GM19452 (cell line): Measurements from ENCODE around the gene LRCH3.

Experiments
- ATAC-seq: cut with Tn5 transposase; IDR thresholded peaks from one replicate; pipeline ENCODE4 v1.9.1; 2021; ENCODE audit not compliant: unreplicated experiment

The LRCH3 gene

DNA sequence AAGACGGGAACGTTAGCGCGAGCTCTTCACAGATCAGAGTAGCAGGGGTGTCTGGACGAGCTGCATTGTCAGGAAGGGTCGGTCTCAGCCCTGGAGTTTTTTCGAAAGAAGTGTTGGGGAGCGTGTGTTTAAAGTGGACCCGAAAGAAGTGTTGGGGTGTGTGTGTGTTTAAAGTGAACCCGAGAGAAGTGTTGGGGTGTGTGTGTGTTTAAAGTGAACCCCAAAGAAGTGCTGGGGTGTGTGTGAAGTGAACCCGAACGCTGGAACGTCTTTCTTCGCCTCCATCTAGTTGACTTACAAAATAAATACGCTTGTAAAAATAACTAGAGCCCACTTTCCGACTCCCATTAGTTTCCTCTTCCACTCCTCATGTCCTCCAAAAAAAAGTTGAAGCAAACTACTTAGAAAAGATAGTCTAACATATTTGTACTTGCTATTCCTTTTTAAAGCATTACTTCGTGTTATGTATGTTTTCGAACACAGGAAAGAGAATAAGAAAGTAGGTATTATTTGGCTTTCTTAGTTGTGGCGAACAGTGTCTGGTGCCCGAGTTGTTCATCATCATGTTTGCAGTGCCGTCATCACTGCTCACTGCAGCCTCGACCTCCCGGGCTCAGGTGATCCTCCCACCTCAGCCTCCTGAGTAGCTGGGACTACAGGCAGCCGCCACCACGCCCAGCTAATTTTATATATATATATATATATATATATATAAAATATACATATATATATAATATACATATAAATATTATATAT, 1.0 kb downstream of the LRCH3 start:
- peak; percentile 17 for ATAC-seq

DNA sequence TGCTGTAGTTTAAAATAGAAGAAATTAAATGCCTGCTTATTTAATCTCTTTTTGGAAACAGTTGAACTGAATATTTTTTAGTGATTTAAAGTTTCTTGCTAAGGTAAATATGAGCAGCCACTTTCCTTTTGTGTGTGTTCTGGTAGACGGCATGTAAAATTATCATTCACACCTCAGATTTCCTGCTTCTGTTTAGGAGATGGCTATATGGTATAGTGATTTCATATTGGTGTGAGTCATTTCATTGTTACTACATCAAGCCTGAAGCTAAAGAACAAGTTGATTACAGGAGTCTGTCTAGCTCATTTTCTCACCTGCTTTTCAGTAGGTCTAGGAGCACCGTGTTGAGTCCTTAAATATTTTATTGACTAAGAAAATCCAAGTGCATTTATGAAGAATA, 2.2 kb downstream of the LRCH3 start:
- no peak for ATAC-seq

DNA sequence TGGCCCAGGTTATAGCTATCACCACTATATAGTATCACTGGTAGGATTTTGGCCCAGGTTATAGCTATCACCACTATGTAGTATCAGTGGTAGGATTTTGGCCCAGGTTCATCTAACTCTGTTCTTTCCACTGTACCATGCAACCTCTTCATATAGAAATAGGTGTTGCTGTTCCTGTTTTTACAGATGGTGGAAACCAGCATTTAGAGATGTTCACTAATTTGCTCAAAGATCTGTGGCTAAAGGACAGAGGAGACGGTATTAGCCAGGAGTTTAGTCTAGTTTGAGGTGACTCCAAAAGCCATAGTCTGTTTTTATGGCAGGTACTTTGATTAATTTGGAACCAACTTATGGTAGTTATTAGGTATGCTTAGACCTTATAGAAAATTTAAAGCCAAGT, 3.1 kb downstream of the LRCH3 start:
- no peak for ATAC-seq

DNA sequence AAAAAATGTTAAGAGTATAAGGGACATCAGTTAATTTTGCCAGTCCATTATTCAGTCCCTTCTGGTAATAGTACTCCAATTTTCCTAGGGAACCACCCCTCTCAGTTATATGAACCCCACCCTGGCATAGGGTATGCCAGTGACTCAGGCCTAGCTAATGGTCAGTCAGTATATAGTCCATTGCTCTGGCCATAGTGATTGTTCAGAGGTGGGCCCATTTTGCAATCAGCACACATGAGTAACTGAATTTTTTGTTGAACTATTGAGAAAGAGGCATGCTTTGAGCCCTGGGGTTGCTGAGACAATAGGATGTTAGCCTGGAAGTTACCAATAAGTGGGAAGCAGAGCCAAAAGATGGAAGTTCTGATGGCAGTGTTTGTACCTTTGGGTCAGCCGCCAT, 4.1 kb downstream of the LRCH3 start:
- no peak for ATAC-seq

DNA sequence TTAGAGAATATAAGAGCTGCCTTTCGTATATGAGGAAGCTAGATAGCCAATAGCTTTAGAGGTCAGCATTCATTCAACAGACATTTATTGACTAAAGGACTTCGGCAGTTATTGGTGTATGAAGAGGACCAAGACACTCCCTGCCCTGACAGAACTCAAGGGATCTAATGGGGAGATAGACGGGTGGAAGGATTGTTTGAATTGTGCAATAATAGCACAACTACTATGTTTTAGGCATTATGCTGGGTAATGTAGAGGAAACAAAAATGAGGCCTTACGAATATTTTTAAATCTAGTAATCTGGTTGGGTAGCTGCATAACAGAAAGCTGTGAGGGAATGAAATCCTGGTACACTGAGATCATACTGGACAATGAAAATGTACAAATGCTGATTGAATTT, 5.0 kb downstream of the LRCH3 start:
- ATAC-seq: no peak

DNA sequence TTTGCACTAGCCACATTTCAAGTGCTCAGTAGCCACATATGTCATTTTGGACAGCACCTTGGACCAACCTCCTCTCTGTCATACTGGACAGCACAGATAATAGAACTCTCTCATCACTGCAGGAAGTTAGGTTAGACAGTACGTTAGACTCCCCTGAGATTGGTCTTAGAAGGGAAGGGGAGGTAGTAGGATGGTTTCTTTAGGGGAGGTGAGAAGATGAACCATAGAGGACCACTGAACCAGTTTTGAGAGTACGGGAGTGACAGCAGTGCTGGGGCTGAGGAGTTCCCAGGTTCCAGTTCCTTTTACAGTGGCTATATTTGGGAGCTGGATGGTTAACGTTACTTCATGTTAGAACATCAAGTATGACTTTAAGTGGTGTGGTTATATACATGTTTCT, 7.8 kb downstream of the LRCH3 start:
- ATAC-seq: peak; percentile 44

DNA sequence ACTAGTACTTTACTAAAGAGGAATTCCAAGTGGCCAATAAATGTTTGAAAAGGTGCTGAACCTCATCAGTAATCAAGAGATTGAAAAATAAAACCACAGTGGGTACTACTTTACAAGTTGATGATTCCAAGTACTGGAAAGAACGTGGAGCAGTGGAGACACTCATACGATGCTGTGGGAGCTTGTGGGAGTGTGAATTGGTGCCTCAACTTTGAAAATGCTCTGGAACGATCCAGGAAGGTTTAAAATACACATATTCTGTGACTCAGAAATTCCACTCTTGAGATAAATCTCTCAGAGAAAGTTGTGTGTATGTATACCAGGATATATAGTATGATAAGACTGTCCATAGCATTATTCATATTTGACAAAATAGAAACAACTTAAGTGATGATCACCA, 9.3 kb downstream of the LRCH3 start:
- no peak for ATAC-seq

DNA sequence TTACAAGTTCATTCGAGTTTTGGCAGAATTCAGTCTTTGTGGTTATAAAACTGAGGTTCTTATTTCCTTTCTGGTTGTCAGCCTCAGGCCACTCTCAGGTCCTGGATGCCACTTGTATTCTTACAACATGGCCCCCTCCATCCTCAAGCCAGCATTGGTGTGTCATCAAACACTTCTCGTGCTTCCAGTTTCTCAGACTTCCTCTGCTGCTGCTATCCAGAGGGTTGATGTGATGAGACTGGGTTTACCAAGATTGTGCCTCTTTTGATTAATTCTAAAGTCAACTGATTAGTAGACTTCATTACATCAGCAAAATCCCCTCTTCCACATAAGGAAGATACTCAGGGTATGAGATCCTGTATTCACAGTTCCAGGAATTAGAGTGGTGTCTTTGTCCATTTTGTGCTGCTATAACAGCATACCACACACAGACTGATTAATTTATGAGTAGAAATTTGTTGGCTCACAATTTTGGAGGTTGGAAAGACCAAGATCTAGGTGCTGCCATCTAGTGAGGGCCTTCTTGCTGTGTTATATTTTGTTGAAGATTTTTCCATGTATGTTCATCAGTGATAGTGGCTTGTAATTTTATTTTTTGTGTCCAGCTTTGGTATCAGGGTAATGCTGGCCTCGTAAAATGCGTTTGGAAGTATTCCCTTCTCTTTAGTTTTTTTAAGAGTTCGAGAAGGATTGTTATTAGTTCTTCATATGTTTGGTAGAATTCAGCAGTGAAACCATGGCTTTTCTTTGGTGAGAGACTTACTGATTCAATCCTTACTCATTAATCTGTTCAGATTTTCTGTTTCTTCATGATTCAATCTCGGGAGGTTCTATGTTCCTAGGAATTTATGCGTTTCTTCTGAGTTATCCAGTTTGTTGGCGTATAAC, 11.1 kb downstream of the LRCH3 start:
- peak; percentile 57 for ATAC-seq

DNA sequence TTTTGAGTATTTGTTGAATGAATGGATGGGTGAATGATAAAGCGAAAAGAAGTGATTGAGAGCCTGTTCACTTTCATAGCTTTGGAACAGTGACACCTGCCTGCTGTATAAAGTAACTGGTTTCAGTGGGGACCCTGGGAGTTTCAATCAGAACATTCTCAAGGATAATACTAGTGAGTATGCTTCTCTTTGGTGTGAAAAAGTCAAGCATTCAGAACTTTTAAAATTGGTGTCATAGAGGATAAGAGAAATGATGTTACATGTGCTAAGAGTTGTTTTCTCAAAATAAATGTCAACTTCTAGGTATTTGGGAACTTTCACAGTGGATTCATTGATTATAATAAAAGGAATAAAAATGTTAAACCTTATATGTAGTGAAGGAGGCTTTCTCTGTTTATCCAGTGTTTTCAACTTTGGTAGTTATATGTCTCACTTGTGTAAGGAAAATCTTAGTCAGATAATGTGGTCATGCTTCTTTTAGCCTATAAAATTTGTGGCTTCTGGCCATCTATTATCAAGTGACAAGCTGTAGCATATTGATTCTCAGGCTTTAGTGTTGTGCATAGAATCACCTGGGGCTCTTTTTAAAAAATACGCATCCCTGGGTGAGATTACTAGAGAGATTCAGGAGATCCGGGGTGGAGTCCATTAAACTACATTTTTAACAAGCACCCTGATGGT, 11.9 kb downstream of the LRCH3 start:
- no peak for ATAC-seq

DNA sequence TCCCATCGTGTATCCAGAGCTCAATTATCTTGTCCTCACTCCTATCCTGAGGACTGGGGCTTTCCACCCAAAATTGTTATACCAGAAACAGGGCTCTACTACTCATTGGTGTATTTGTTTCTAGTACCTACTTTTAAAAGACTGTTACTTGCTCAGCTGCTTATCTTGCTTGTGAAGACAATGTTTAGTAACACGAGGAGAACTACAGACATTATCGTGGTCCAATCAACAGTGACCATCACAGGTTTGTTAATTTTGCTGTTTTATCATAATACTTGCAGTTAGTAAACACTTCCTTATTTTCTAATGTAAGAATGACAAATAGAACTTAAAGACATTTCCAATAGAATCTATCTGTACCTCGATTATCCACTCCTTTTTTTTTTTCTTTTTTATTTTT, 13.5 kb downstream of the LRCH3 start:
- no peak for ATAC-seq

DNA sequence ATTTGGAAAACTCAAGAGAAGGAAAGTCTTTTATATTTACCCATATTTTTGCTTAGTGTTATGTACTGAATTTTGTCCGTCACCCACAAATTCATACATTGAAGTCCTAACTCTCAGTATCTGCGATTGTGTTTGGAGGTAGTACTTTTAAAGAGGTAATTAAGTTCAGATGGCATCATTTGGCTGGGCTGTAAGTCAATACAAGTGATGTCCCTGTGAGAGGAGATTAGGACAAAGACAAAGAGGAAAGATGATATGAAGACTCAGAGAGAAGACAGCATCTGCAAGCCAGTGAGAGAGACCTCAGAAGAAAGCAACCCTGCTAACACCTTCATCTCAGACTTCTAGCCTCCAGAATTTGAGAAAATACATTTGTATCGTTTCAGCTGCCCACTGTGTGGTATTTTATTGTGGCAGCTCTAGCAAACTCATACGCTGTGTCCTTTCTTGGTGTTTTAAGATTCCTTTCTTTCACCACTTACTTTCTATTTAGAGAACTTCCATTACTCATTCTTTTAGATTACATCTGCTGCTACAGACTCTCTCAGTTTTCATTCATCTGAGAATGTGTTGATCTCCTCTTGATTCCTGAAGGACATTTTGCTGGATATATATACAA, 17.0 kb downstream of the LRCH3 start:
- no peak for ATAC-seq

DNA sequence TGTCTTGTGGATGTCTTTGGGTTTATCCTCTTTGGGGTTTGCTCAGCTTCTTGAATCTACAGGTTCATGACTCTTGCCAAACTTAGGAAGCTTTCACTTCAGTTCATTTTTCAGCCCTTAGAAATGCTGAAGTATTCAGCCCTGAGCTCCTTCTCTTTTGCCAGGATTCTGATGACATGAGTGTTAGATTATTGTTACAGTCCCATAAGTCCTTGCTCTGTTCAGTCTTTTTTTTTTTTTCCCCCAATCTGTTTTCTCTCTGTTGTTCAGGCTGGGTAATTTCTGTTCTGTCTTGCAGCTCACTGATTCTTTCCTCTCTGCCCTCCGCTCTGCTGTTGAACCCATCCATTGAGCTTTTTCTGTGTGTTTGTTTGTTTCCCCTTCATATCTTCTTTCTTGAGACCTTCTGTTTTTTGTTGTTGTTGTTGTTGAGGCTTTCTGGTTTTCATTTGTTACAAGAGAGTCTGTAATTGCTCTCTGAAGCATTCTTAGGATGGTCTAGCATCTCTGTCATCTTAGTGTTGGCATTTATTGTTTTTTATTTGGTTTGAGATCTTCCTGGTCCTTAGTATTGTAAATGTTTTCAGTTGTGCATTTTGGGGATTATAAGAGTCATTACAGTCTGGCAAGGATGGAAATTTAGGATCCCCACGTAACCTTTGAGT, 18.4 kb downstream of the LRCH3 start:
- no peak for ATAC-seq

DNA sequence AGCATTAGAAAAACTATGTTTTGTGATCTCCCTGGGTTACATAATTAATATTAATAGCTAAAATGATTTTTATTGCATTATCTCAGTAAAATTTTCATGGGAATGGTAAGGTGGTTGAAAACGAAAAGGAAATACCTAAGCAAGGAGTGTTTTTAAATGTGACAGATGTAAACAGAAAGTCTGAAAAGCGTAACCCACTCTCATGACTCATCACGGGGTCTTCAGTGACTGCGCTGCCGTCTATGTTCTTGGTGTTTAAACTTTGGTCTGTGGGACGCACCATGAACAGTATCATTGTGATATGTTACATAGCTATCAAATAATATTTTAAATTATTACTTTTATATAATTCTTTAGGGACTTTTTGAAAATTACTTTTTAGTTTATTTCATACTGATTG, 19.8 kb downstream of the LRCH3 start:
- no peak for ATAC-seq

DNA sequence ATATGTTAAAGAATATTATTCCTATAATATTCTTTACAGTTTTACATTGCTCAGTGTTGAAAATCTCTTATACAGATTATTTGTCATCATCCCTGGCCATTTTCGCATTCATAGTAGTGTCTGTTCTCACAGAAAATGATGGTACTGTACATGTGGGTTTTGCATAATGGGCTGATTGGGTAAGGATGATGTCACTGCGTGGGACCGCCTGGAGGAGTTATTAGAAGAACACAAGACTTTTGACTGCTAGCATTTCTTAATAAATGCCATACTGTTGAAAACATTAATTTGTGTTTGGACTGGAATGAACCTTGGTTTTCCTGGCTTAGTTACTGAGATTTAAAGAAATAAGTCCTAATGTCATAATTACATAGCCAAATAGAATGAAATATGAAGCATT, 20.3 kb downstream of the LRCH3 start:
- no peak for ATAC-seq

DNA sequence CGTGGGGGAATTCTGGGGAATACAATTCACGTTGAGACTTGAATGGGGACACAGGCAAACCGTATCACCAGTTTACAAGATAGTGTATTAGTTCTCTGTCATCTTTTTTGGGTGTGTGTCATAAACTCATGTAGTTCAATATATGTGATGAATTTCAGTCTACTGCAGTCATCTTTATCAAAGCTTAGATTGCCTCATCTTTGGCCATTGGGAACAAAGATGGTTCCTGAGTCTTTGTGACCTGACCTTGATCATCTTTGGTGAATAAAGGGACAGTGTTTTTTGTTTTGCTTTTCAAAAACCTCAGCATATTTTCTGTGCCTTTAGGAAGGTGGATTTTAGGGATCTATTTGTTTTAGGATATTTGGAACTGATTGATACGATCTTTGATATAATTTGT, 23.3 kb downstream of the LRCH3 start:
- ATAC-seq: no peak

DNA sequence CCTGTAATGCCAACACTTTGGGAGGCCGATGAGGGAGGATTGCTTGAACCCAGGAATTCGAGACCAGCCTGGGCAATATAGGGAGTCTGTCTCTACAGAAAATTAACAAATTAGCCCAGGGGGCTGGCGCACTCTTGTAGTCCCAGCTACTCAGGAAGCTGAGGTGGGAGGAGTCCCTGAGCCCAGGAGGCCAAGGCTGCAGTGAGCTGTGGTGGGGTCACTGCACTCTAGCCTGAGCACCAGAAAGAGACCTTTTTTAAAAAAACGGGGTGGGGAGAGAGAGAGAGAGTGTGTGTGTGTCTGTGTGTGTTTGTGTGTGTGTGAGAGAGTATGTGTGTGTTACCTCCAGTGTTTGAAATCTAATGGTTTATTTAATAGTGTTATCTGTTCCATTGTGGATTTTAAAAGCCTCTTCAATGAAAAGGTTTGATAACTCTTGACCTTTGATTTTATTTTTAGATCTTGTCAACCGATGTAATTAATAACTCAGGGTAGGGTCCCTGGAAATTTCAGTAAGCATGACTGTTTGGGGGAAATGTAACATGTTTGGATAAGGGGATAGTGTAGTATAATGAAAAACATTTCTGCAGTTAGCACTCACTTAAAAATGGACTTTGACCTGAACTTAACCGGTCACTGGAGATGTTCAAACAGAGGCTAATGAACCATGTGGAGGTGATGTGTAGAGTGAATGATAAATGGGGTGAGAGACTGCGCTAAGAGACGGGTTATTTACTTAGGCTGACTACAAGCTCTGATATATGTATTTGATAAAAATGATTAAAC, 29.7 kb downstream of the LRCH3 start:
- no peak for ATAC-seq

DNA sequence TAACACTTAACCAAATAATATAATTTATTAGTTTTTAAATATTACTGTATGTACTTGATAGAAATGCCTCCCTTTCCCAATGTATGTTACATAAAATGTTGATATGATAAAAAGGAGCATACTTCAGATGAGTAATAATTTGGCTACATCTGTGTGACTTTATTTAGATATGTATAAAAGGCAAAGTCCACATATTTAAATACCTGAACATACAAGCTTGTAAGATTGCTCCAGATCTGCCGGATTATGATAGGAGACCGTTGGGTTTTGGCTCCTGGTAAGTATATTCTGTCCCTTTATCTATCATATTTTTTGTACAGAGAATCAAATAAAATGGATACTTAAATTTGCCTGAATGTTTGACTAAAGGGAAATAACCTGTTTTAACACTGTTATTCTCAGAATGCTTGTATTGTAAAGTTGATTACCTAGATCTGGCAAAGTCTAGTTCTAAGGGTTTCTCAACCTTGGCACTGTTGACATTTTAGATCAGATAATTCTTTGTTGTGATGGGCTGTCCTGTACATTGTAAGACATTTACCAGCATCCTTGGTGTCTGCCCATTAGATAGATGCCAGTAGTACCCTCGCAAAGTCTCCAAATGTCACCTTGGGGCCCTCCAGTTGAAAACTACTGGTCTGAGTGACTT, 38.5 kb downstream of the LRCH3 start:
- ATAC-seq: no peak

DNA sequence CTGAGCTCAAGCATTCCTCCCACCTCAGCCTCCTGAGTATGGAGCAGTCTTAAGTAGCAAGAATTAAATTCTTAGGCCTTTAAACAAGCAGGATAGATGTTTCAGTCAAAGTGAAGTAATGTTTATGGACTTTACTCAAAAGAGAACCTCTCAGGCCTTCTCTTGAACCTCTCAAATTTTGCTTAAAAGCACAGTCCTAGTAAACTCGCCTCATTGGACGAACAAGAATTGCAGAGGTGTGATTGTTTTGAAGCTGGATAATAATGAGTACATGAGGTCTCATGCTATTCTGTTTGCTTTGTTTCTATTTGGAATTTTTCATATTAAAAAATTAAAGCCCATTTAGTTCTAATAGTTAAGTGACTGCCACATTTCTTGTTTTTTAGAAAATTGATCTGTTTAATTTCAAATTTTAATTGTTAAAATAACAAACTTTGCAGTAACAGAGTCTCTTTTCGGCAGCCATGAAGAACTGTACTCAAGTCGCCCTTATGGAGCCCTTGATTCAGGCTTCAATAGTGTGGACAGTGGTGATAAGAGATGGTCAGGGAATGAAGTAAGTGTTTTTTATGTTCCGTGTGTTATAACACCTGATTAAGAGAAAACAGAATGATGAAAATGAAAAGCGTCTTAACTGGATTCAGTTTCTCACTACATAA, 39.4 kb downstream of the LRCH3 start:
- ATAC-seq: no peak

DNA sequence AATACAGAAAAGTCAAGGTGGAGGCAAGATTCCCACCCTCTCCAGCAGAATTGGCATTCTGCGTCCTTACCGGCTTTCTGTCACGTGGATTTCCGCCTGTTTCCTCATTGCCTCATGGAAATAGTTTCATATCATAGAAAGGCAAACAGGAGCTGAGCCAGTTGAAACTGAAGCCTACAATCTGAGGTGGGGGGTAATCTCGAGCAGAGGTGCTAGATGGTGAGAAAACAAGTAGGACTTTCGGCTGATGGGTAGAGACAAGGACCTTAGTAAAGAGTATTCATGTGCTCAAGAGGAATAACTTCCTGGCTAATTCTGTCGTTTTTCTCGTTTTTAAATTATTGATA, 39.9 kb downstream of the LRCH3 start:
- no peak for ATAC-seq
